Measurements from ENCODE around the gene PRKCB. TPM values are rescaled to one million over a fixed set of nuclear protein-coding genes. Genes with fewer than 3 reads are reported as not detected.
"Not testable (repeated sequence)": the region's sequence is repeated elsewhere in the genome, so short reads cannot be mapped to it uniquely, and the experiment has no call there.

PRKCB gene
- total RNA-seq, 1 experiment from 2014 or later = 0.89 TPM

DNA sequence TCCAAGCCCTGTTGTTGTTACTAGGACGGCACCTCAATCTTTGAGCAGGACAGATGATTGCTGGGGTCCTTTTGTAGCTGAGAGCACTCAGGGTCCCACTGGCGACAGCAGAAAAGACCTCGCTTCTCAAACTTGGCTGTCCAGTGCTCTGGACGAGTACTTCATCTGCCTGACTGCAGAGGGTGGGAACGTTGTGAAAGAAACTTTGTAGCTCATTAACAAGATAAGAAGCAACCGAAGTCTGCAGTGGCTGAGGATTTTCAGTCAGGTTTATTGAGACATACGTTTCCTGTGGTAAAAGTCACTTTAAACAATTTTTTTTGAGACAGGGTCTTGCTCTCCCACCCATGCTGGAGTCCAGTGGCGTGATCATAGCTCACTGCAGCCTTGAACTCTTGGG, 191.7 kb downstream of the PRKCB start (continued):
- TF ChIP-seq, protein P1, sequence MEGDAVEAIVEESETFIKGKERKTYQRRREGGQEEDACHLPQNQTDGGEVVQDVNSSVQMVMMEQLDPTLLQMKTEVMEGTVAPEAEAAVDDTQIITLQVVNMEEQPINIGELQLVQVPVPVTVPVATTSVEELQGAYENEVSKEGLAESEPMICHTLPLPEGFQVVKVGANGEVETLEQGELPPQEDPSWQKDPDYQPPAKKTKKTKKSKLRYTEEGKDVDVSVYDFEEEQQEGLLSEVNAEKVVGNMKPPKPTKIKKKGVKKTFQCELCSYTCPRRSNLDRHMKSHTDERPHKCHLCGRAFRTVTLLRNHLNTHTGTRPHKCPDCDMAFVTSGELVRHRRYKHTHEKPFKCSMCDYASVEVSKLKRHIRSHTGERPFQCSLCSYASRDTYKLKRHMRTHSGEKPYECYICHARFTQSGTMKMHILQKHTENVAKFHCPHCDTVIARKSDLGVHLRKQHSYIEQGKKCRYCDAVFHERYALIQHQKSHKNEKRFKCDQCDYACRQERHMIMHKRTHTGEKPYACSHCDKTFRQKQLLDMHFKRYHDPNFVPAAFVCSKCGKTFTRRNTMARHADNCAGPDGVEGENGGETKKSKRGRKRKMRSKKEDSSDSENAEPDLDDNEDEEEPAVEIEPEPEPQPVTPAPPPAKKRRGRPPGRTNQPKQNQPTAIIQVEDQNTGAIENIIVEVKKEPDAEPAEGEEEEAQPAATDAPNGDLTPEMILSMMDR (IDR thresholded peaks at IDR 0.05 in 2 of 3, conservative IDR thresholded peaks at IDR 0.05 in 1 of 3; ENCODE audit: borderline replicate concordance in 1 of 3, insufficient read depth in 1 of 3, low read depth in 2 of 3, low read length in 2 of 3) = no peak
- TF ChIP-seq POLR2AphosphoS5 (IDR thresholded peaks at IDR 0.05; ENCODE audit: low read depth, low read length) = no peak
- no peak for TF ChIP-seq YY1 (IDR thresholded peaks at IDR 0.05; ENCODE audit: extremely low read depth, insufficient replicate concordance, low read depth, low read length)
- TF ChIP-seq POLR2A (IDR thresholded peaks at IDR 0.05; ENCODE audit: borderline replicate concordance, extremely low read depth, insufficient read depth, insufficient read length) = no peak
- TF ChIP-seq EZH2phosphoT487 (IDR thresholded peaks at IDR 0.05; ENCODE audit: borderline replicate concordance) = no peak

DNA sequence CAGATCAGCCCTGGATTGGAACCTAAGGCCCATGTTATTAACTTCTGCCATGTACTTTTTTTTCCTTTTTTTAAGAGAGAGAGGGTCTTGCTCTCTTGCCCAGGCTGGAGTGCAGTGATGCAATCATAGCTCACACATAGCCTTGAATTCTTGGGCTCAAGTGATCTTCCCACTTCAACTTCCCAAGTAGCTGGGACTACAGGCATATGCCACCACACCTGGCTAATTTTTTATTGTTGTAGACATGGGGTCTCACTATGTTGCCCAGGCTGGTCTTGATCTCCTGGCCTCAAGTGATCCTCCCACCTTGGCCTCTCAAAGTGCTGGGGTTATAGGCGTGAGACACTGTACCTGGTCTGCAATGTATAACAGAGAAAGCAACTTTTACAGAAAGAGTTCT, 194.1 kb downstream of the PRKCB start:
- H3K4me1 ChIP-seq (ENCODE audit: control insufficient read depth in 1 of 2, insufficient read depth in 2 of 2, low read length in 2 of 2); H3K4me3 ChIP-seq (replicated peaks in 1 of 2; ENCODE audit: low read depth in 1 of 2, low read length in 2 of 2); CTCF ChIA-PET; H3K36me3 ChIP-seq (ENCODE audit: control insufficient read depth in 1 of 2, insufficient read depth in 2 of 2, low read length in 2 of 2); H3K4me2 ChIP-seq (ENCODE audit: low read length); H3K9me3 ChIP-seq (ENCODE audit: control insufficient read depth in 1 of 2, insufficient read depth in 1 of 2, low read depth in 1 of 2, low read length in 2 of 2); H4K20me1 ChIP-seq (ENCODE audit: insufficient read depth); BruUV-seq (replicated peaks); H3K79me2 ChIP-seq (ENCODE audit: insufficient read depth, low read length); H2AFZ ChIP-seq (ENCODE audit: low read depth, low read length, poor library complexity, severe bottlenecking); H3K9me2 ChIP-seq (ENCODE audit: insufficient read depth); DNase-seq (ENCODE audit: low read depth, low spot score); RAD21 ChIA-PET (ENCODE audit: low non-redundant PET in 1 of 2, low total read pairs in 2 of 2, uncharacterized antibody in 2 of 2, unreplicated experiment in 2 of 2); H3K27ac ChIP-seq (ENCODE audit: low read depth, low read length); intact Hi-C loops (cut with micrococcal nuclease); H3K9ac ChIP-seq (ENCODE audit: low read length); ATAC-seq; POLR2A ChIA-PET: not testable (repeated sequence)
- peaks cover 18% of the 10 kb centered on the region for H3K27me3 ChIP-seq (ENCODE audit: insufficient read depth, low read length)

Data from HCT116 (cell line).